Inflammatory macrophage (primary cell): ENCODE data around the gene SYPL2.
"Not testable (repeated sequence)": the region's sequence is repeated elsewhere in the genome, so short reads cannot be mapped to it uniquely, and the experiment has no call there.

Experiments
- DNase-seq, 2 donors: peaks; one replicate each; pipeline ENCODE4 v3.0.0-alpha.2; 2020 to 2022

SYPL2 gene

GRCh38 chr1:109472779-109473178 lies 6.4 kb downstream of the SYPL2 start:
- DNase-seq: no peak

- DNase-seq: not testable (repeated sequence)
These were observed 7.1 kb downstream of the SYPL2 start for GRCh38 chr1:109473284-109474057.

GRCh38 chr1:109474697-109475096 lies 8.4 kb downstream of the SYPL2 start:
- peak in 1 of 2 donors; percentile 31 for DNase-seq

- no peak for DNase-seq
These were observed 8.9 kb downstream of the SYPL2 start for GRCh38 chr1:109475261-109475660.

GRCh38 chr1:109476825-109477224 lies 10.5 kb downstream of the SYPL2 start:
- DNase-seq: no peak

GRCh38 chr1:109477821-109478220 lies 11.5 kb downstream of the SYPL2 start:
- DNase-seq: peak; percentile 17 to 37

GRCh38 chr1:109478806-109479205 lies 12.5 kb downstream of the SYPL2 start:
- DNase-seq: no peak

GRCh38 chr1:109479311-109479710 lies 13.0 kb downstream of the SYPL2 start:
- DNase-seq: no peak

- no peak for DNase-seq
These were observed 13.6 kb downstream of the SYPL2 start for GRCh38 chr1:109479901-109480300.

GRCh38 chr1:109481646-109482045 lies 15.3 kb downstream of the SYPL2 start:
- no peak for DNase-seq

- DNase-seq: no peak
These were observed 15.9 kb downstream of the SYPL2 start for GRCh38 chr1:109482242-109482641.

- no peak for DNase-seq
These were observed 16.7 kb downstream of the SYPL2 start for GRCh38 chr1:109482791-109483671.

GRCh38 chr1:109483672-109484518 lies 17.5 kb downstream of the SYPL2 start, which contains the start of gene ATXN7L2:
Gene ATXN7L2 (plus strand): TSS chr1:109483905. CDS start chr1:109483954, 49 bp downstream.
- DNase-seq: peak; percentile 83 to 92

GRCh38 chr1:109484519-109484975 lies 18.2 kb downstream of the SYPL2 start:
- DNase-seq: no peak

GRCh38 chr1:109485001-109485400 lies 18.7 kb downstream of the SYPL2 start:
- DNase-seq: no peak

- DNase-seq: no peak
These were observed 20.9 kb downstream of the SYPL2 start for GRCh38 chr1:109487261-109487660.

- no peak for DNase-seq
These were observed 21.9 kb downstream of the SYPL2 start for GRCh38 chr1:109488201-109488600.

- no peak for DNase-seq
These were observed 22.4 kb downstream of the SYPL2 start for GRCh38 chr1:109488696-109489095.

GRCh38 chr1:109490029-109490933 lies 23.9 kb downstream of the SYPL2 start:
- DNase-seq: peak; percentile 74 to 79

- no peak for DNase-seq
These were observed 24.6 kb downstream of the SYPL2 start for GRCh38 chr1:109490934-109491302.

GRCh38 chr1:109491372-109491771 lies 25.0 kb downstream of the SYPL2 start:
- DNase-seq: no peak
